NB4 (cell line): ENCODE results near the gene MED29.

ENCODE experiments used
- POLR2A ChIP-seq: IDR thresholded peaks from 2 replicates; pipeline ENCODE4 v1.6.1; 2011; ENCODE audit warnings: mild to moderate bottlenecking; ENCODE audit not compliant: insufficient read length; ENCODE audit errors: extremely low read depth
- TF ChIP-seq, protein P1 (sequence below): IDR thresholded peaks from one replicate; pipeline ENCODE4 v1.5.1; 2012; ENCODE audit warnings: low read depth, low read length

DNA sequence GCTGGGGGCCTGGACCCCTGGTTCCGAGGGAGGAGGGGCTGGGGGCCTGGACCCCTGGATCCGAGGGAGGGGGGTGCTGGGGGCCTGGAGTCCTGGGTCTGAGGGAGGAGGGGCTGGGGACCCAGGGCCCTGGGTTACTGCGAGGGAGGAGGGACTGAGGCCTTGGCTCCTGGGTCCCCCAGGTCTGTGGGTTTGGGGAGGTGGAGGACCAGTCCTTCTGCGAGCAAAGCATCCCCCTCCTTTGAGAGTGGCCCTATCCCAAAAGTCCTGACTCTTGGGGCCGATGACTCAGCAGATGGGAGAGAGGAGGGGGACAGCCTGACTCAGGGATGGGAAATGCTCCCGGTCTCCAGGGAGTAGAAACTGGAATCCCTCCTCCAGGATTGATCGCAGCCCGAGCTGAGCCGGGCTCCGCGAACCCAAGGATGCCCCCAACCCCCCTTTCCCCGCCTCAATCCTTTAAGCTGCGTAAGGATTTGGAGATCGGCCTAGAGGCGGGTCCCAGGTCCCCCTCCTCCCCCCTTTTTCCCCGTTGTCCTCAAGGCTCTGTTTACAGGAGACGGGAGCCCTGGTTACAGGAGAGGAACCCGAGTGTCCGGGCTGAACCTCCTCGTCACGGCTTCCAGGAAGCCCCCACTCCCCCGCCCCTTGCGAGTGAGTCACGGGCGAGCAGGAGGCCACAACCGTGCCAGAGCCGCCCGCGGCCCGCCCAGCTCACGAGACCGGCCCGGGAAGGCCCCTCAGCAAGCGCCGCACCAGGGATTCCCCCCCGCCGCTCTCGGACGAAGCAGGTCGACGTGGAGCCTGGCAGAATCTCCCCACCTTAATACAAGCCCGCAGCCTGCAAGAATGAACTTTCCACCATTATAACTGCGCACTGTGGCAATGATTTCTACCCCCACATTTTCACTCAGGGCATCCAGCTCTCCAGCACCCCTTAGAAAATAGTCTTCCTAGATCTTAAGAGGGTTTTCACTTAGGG lies 12.4 kb downstream of the MED29 start:
- no peak for TF ChIP-seq POLR2A
- TF ChIP-seq, protein P1, sequence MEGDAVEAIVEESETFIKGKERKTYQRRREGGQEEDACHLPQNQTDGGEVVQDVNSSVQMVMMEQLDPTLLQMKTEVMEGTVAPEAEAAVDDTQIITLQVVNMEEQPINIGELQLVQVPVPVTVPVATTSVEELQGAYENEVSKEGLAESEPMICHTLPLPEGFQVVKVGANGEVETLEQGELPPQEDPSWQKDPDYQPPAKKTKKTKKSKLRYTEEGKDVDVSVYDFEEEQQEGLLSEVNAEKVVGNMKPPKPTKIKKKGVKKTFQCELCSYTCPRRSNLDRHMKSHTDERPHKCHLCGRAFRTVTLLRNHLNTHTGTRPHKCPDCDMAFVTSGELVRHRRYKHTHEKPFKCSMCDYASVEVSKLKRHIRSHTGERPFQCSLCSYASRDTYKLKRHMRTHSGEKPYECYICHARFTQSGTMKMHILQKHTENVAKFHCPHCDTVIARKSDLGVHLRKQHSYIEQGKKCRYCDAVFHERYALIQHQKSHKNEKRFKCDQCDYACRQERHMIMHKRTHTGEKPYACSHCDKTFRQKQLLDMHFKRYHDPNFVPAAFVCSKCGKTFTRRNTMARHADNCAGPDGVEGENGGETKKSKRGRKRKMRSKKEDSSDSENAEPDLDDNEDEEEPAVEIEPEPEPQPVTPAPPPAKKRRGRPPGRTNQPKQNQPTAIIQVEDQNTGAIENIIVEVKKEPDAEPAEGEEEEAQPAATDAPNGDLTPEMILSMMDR = no peak
